ENCODE measurements around the gene MITF.
"Not testable (repeated sequence)": the region's sequence is repeated elsewhere in the genome, so short reads cannot be mapped to it uniquely, and the experiment has no call there.

The MITF gene

DNA sequence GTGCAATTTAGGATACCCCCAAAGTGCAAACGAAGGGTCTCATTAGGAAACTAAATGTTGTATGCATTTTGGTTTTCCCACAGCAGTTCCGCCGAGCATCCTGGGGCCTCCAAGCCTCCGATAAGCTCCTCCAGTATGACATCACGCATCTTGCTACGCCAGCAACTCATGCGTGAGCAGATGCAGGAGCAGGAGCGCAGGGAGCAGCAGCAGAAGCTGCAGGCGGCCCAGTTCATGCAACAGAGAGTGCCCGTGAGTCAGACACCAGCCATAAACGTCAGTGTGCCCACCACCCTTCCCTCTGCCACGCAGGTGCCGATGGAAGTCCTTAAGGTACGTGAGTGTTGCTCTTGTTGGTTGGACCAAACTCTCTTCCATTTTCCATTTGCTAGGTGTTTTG, 139.8 kb downstream of the MITF start:
- DNase-seq: no peak

GRCh38 chr3:69880069-69880640, 140.9 kb downstream of the MITF start:
- no peak for DNase-seq

GRCh38 chr3:69881051-69881450, 141.8 kb downstream of the MITF start:
- DNase-seq: no peak

GRCh38 chr3:69881756-69882428, 142.6 kb downstream of the MITF start:
- DNase-seq: no peak

- DNase-seq: no peak
Measured at GRCh38 chr3:69882560-69882959, 143.3 kb downstream of the MITF start.

- DNase-seq: no peak
Measured at GRCh38 chr3:69888040-69888942, 149.0 kb downstream of the MITF start.

GRCh38 chr3:69888943-69889315, 149.7 kb downstream of the MITF start:
- DNase-seq: no peak

- DNase-seq: no peak
Measured at GRCh38 chr3:69890084-69890483, 150.8 kb downstream of the MITF start.

DNA sequence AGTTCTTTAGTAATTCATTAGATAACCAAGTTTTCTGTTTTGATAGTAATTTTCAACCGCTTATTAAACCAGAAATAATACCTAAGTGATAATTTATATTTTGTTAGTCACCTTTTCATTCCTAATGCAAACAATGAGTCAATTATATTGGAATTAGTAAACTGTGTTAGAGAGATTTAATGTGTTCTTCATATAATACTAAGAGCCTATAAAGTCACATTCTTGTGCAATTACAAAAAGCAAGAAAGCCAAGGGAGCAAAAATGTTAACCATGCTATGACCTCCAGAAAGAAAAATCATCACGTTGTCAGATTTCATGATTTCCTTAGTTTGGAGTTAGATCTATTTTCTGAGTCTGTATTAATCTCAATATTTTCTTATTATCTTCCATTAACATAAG, 151.4 kb downstream of the MITF start:
- no peak for DNase-seq

DNA sequence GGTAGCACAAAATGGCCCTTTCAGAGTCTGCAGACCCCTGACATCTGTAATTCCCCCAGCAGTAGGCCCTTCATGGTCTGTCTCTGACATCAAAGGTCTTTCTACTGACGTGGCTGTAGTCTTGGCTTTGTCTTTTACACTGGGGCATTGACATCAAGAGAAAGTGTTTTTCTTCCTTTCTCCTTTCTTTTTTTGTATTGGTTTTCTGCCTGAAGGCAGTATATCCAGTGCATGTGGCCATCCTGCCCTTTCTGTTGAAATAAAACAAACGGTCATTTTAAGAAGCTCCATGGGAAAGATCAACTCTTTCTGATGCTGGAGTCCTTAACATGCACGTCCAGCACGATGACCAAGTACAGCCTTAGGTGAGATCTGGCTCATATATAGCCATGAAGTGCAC, 153.4 kb downstream of the MITF start:
- no peak for DNase-seq

GRCh38 chr3:69893274-69893673, 154.0 kb downstream of the MITF start:
- DNase-seq: no peak

GRCh38 chr3:69896095-69896494, 156.8 kb downstream of the MITF start:
- no peak for DNase-seq

DNA sequence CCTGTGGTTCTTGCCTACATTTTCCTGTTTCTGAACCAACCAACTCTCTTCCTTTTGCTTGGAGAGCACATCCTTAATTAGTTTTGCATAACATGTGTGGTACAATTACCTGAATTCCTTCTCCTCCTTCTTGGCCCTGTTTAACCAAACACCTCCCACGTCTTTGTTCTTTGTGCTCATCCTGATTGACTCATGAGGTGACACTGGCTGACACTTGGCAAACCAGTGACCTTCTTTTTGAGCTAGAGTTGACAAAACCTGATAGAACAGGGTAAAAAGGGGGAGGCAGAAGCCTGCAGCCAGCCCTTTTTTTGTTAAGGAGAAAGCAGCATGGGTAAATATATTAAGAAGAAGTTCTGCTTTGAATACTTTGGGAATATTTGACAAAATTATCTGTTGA, 161.1 kb downstream of the MITF start:
- no peak for DNase-seq

GRCh38 chr3:69901802-69902201, 162.5 kb downstream of the MITF start:
- no peak for DNase-seq

GRCh38 chr3:69902386-69902785, 163.1 kb downstream of the MITF start:
- DNase-seq: no peak

DNA sequence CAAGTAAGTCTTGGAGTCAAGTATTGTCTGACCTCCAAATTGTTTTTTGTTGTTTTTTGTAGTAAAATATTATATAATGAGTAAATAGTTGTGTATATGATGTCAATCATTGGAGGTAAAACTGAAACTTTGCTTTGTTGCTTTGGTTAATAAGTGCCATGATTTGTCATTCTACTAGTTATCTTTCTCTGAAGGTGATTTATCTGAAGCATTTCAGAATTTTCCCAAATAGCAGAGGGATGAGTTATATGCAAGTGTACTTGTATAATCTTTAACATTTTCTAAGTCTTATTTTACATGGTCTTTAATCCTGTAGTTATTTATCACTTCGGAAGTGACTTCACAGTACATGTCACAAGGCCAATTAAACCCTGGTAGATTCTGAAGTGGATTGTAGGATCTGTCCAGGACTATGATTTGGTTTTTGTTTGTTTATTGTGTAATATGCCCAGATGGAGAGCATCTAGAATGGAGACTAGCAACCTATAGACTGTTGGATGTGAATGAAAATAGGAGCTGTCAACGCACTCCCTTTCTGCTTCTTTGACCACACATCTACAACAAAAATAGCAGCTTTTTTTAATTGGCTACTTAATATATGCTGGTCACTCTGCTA, 167.2 kb downstream of the MITF start:
- no peak for DNase-seq

GRCh38 chr3:69907554-69907953, 168.3 kb downstream of the MITF start:
- DNase-seq: no peak

- DNase-seq: not testable (repeated sequence)
Measured at GRCh38 chr3:69909859-69910258, 170.6 kb downstream of the MITF start.

DNA sequence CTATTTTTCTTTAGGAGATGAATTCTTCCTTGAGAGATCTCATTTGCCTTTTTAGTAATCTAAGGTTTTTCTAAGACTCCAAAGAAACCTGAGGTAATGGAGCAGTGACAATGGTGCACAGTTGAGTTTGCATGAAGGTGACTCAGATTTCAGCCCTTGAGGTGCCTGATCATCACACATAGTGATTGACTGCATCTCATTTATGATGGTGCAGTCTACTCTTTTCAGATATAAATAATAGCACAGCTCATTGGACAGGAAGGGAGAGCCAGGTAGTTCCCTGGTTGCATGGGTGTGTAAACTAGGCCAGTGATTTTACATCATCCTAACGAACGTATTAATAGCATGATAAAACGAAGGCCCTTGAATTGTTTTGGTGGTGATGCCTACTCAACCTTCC, 174.2 kb downstream of the MITF start:
- DNase-seq: no peak

GRCh38 chr3:69914395-69914794, 175.1 kb downstream of the MITF start:
- no peak for DNase-seq

- no peak for DNase-seq
Measured at GRCh38 chr3:69915726-69916125, 176.5 kb downstream of the MITF start.

DNA sequence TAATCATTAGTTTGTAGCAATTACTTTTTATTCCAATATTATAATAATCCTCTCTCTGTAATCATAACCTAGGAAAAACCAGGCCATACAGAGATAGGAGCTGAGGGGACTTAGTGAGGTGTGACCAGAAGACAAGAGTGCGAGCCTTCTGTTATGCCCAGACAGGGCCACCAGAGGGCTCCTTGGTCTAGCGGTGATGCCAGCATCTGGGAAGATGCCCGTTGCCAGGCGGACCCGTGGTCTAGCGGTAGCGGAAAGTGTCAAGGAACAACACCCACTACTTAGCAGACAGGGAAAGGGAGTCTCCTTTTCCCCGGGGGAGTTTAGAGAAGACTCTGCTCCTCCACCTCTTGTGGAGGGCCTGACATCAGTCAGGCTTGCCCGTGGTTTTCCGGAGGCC, 180.7 kb downstream of the MITF start:
- not testable (repeated sequence) for DNase-seq

GRCh38 chr3:69921651-69922050, 182.4 kb downstream of the MITF start:
- no peak for DNase-seq

Measured in NCI-H1694 (cell line).